Hepatocyte (in vitro differentiated cells): ENCODE measurements around the gene TTPAL. TPM values are rescaled to one million over a fixed set of nuclear protein-coding genes. Genes with fewer than 3 reads are reported as not detected.

ENCODE experiments used
- DNase-seq: peaks from one replicate; pipeline ENCODE4 v3.0.0-alpha.2; 2016; ENCODE audit warnings: low spot score
- H2AFZ ChIP-seq: fragments of 200-600 bp; sonication (generic); 2 replicates; pipeline ENCODE4 v1.6.0; 2016; ENCODE audit warnings: antibody characterized with exemption, mild to moderate bottlenecking
- H3K27ac ChIP-seq: fragments of 200-600 bp; sonication (generic); 2 replicates; pipeline ENCODE4 v1.5.1; 2016; ENCODE audit warnings: mild to moderate bottlenecking
- H3K27me3 ChIP-seq: fragments of 200-600 bp; sonication (generic); 2 replicates; pipeline ENCODE4 v1.6.1; 2016
- H3K36me3 ChIP-seq: fragments of 200-600 bp; sonication (generic); replicated peaks from 2 replicates; pipeline ENCODE4 v1.5.1; 2016; ENCODE audit warnings: low read depth; ENCODE audit not compliant: insufficient read depth
- H3K4me1 ChIP-seq: fragments of 200-600 bp; sonication (generic); 2 replicates; pipeline ENCODE4 v1.5.1; 2016; ENCODE audit warnings: mild to moderate bottlenecking, moderate library complexity; ENCODE audit not compliant: insufficient read depth
- H3K4me2 ChIP-seq: fragments of 200-600 bp; sonication (generic); 2 replicates; pipeline ENCODE4 v1.6.0; 2016
- H3K4me3 ChIP-seq: fragments of 200-600 bp; sonication (generic); 2 replicates; pipeline ENCODE4 v1.5.1; 2016; ENCODE audit warnings: mild to moderate bottlenecking
- H3K79me2 ChIP-seq: fragments of 200-600 bp; sonication (generic); 2 replicates; pipeline ENCODE4 v1.6.0; 2017; ENCODE audit warnings: mild to moderate bottlenecking
- H3K9me2 ChIP-seq: fragments of 200-600 bp; sonication (generic); replicated peaks from 2 replicates; pipeline ENCODE4 v1.6.0; 2017; ENCODE audit warnings: mild to moderate bottlenecking; ENCODE audit not compliant: insufficient read depth
- H3K9me3 ChIP-seq: fragments of 200-600 bp; sonication (generic); 2 replicates; pipeline ENCODE4 v1.5.1; 2016; ENCODE audit warnings: low read depth, mild to moderate bottlenecking
- H4K20me1 ChIP-seq: fragments of 200-600 bp; sonication (generic); 2 replicates; pipeline ENCODE4 v1.6.0; 2016; ENCODE audit warnings: mild to moderate bottlenecking; ENCODE audit not compliant: insufficient read depth, poor library complexity, severe bottlenecking
- CTCF ChIP-seq: fragments of 200-600 bp; sonication (generic); IDR thresholded peaks from 2 replicates; pipeline ENCODE4 v1.5.1; 2016; ENCODE audit warnings: antibody characterized with exemption, mild to moderate bottlenecking; ENCODE audit not compliant: poor library complexity
- EZH2 ChIP-seq: fragments of 200-600 bp; sonication (generic); IDR thresholded peaks from 2 replicates; pipeline ENCODE4 v1.6.1; 2016; ENCODE audit warnings: antibody characterized with exemption, mild to moderate bottlenecking, borderline replicate concordance
- EZH2phosphoT487 ChIP-seq: fragments of 200-600 bp; sonication (generic); IDR thresholded peaks from one replicate; pipeline ENCODE4 v1.6.1; 2018; ENCODE audit warnings: antibody characterized with exemption, mild to moderate bottlenecking, low read depth, moderate library complexity; ENCODE audit not compliant: unreplicated experiment, severe bottlenecking
- WGBS: methylation state at CpG from one replicate; pipeline ENCODE4 v1.1.6; 2016; ENCODE audit warnings: low lambda C conversion rate; ENCODE audit errors: missing lambda C conversion rate; 5-methylcytosine and 5-hydroxymethylcytosine counted together
- polyA plus RNA-seq: library from polyadenylated mRNA; unstranded; fragments of >200 nt; fragmentation: Nextera tagmentation; extraction: Ambion mirVana; gene quantifications from 2 replicates; pipeline ENCODE4 v1.2.1, GENCODE V29; 2016
- total RNA-seq: library from RNA; depleted of rRNA; stranded (reverse); fragments of >200 nt; gene quantifications from 2 replicates; pipeline ENCODE4 v1.2.3, GENCODE V29; 2014

TTPAL gene
- total and polyA plus RNA-seq, 2 experiments from 2014 or later, result 10.3 to 12.9 TPM

GRCh38 chr20:44509762-44510161, 34.1 kb downstream of the TTPAL start:
- Histone ChIP-seq H3K4me2 (no peak overlapping the region), H3K4me1 (no peaks in the 10 kb centered on the region), H3K36me3 (peaks cover 2% of the 10 kb centered on the region), H3K9me2 (no peaks in the 10 kb centered on the region), H3K9me3 (no peaks in the 10 kb centered on the region), H4K20me1 (peaks cover 22% of the 10 kb centered on the region), H3K27me3 (no peaks in the 10 kb centered on the region), H3K4me3 (no peak overlapping the region), H2AFZ (no peak overlapping the region), H3K27ac (no peak overlapping the region), H3K79me2 (peaks cover 58% of the 10 kb centered on the region)
- TF ChIP-seq EZH2 (no peak), EZH2phosphoT487 (no peak), CTCF (no peak)
- DNase-seq, result no peak
- WGBS, result 97% methylated on average over 4 of the region's 4 CpGs

- Histone ChIP-seq H2AFZ (no peak overlapping the region), H3K27me3 (no peaks in the 10 kb centered on the region), H3K9me2 (no peaks in the 10 kb centered on the region), H3K4me1 (peaks cover 3% of the 10 kb centered on the region), H3K4me3 (no peak overlapping the region), H3K79me2 (peaks cover 94% of the 10 kb centered on the region), H4K20me1 (peaks cover 57% of the 10 kb centered on the region), H3K36me3 (peaks cover 2% of the 10 kb centered on the region), H3K4me2 (no peak overlapping the region), H3K9me3 (no peaks in the 10 kb centered on the region), H3K27ac (no peak overlapping the region)
- TF ChIP-seq CTCF (no peak), EZH2phosphoT487 (no peak), EZH2 (no peak)
- DNase-seq, result no peak
- WGBS, result 86% methylated on average over 10 of the region's 10 CpGs
Measured at GRCh38 chr20:44513871-44514270, 38.2 kb downstream of the TTPAL start.

GRCh38 chr20:44516491-44516890, 40.8 kb downstream of the TTPAL start:
- H3K79me2 ChIP-seq, result peaks cover 100% of the 10 kb centered on the region
- no peak overlapping the region for H3K4me2 ChIP-seq

More at GRCh38 chr20:44516491-44516890, 40.8 kb downstream of the TTPAL start:
- H3K9me2 ChIP-seq, result no peaks in the 10 kb centered on the region
- no peak overlapping the region for H3K4me3 ChIP-seq
- no peak overlapping the region for H2AFZ ChIP-seq
- no peaks in the 10 kb centered on the region for H3K27me3 ChIP-seq
- peaks cover 25% of the 10 kb centered on the region for H3K4me1 ChIP-seq
- WGBS, result 74% methylated on average over 7 of the region's 7 CpGs
- TF ChIP-seq CTCF (no peak), EZH2 (no peak), EZH2phosphoT487 (no peak)
- no peak for DNase-seq
- peaks cover 81% of the 10 kb centered on the region for H4K20me1 ChIP-seq
- no peak overlapping the region for H3K27ac ChIP-seq
- H3K36me3 ChIP-seq, result no peaks in the 10 kb centered on the region
- H3K9me3 ChIP-seq, result no peaks in the 10 kb centered on the region
